Glomerular visceral epithelial cell (primary cell): ENCODE results near the gene ULBP2.
"Not testable (repeated sequence)": the region's sequence is repeated elsewhere in the genome, so short reads cannot be mapped to it uniquely, and the experiment has no call there.

ENCODE experiments used
- DNase-seq: peaks from one replicate; pipeline ENCODE4 v3.0.0-alpha.2; 2016; ENCODE audit errors: extremely low spot score

Gene ULBP2

GRCh38 chr6:149951096-149951495 lies 9.3 kb downstream of the ULBP2 start:
- DNase-seq: no peak

- DNase-seq: no peak
These were observed 9.8 kb downstream of the ULBP2 start for GRCh38 chr6:149951626-149952025.

DNA sequence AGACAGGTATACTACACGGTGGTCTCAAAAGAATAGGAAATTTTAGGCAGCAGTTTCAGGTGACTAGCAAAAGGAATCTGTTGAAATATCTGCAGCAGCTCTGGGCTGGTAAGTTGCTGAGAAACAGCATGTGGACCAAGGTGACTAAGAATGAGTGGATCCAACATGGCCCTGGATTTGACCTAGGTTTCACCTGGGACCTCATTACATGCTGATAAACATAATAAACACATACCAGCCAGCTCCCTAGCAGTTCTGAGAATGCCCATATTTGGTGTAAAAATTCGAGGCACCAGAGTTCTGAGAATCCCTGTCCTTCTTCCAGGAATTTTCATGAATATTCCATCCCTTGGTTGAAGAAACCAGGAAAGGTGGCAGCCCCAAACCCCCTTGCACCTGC lies 11.6 kb downstream of the ULBP2 start:
- not testable (repeated sequence) for DNase-seq

- DNase-seq: not testable (repeated sequence)
These were observed 12.1 kb downstream of the ULBP2 start for GRCh38 chr6:149953934-149954327.

- not testable (repeated sequence) for DNase-seq
These were observed 12.6 kb downstream of the ULBP2 start for GRCh38 chr6:149954328-149954983.

GRCh38 chr6:149954984-149955653 lies 13.3 kb downstream of the ULBP2 start:
- not testable (repeated sequence) for DNase-seq

GRCh38 chr6:149955654-149956317 lies 14.0 kb downstream of the ULBP2 start:
- not testable (repeated sequence) for DNase-seq

- not testable (repeated sequence) for DNase-seq
These were observed 16.3 kb downstream of the ULBP2 start for GRCh38 chr6:149958124-149958523.

GRCh38 chr6:149959806-149960205 lies 18.0 kb downstream of the ULBP2 start:
- DNase-seq: not testable (repeated sequence)

GRCh38 chr6:149960488-149960887 lies 18.7 kb downstream of the ULBP2 start:
- DNase-seq: no peak

GRCh38 chr6:149961728-149962425 lies 20.1 kb downstream of the ULBP2 start:
- peak; percentile 44 for DNase-seq

DNA sequence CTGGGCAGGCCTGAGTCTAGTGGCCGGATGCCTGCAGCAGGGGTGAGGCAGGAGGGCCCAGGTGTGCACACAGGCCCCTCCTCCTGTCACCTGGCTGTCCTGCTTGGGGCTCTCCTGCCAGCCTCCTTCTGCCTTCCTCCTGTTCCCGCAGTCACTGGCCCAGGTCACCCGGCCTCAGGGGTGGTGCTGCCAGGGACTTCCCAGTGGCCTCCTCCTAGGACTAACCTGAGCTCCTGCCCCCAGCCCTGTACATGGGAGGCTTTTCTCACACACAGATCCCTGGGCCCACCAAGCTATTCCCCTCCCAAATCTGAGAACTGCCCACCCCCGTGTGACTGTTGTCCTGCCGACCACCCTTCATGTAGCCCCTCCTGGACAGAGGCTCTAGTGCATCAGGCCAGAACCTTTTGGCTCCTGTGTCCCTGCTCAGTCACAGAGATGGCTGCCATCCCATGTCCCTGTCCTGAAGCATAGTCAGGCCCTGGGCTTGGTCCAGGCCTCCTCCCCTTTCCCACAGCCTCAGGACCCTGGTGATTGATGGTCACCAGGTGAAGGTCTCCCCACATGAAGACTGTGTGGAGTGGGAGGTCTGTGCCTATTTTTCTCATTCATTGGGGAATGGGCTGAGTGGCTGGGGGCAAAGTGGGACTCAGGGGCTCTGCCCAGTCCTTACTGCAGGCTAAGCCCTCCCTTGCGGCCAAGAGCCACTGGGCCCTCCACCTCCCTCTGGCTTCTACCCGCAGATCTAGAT lies 20.8 kb downstream of the ULBP2 start:
- no peak for DNase-seq

DNA sequence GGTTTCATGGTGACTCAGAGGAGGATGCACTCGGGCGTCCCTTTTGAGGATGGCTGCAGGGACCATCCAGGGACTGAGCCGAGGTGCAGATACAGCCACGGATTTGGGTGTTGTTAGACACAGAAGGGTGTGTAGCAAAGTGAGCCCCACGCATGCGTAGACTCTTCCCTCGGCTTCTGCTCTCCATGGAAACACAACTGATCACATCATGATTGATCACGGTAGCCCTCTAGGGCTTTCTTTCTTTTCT lies 21.3 kb downstream of the ULBP2 start:
- DNase-seq: peak; percentile 84

GRCh38 chr6:149963462-149964307 lies 21.9 kb downstream of the ULBP2 start, which contains the start of gene ULBP1:
ULBP1 (plus strand) TSS chr6:149963943; CDS start chr6:149964050, 107 bp downstream.
- peak; percentile 64 for DNase-seq

DNA sequence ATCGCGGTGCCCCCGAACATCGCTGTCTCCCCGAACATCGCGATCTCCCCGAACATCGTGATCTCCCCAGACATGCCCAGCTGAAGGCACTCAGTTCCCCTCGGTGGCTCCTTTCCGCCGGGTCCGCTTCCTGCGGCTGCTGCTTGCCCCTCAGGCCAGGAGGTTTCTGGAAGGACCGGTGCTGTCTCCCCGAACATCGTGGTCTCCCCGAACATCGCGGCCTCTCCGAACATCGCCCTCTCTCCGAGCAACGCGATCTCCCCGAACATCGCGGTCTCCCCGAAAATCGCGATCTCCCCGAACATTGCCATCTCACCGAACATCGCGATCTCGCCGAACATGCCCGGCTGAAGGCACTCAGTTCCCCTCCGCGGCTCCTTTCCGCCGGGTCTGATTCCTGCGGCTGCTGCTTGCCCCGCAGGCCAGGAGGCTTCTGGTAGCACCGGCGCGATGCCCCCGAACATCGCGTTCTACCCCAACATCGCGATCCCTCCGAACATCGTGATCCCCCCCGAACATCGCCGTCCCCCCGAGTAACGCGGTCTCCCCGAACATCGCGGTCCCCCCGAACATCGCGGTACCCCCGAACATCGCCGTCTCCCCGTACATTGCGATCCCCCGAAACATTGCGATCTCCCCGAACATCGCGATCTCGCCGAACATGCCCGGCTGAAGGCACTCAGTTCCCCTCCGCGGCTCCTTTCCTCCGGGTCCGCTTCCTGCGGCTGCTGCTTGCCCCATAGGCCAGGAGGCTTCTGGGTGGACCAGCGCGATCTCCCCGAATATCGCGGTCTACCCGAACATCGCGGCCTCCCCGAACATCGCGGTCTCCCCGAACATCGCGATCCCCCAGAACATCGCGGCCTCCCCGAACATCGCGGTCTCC lies 22.7 kb downstream of the ULBP2 start:
- no peak for DNase-seq

DNA sequence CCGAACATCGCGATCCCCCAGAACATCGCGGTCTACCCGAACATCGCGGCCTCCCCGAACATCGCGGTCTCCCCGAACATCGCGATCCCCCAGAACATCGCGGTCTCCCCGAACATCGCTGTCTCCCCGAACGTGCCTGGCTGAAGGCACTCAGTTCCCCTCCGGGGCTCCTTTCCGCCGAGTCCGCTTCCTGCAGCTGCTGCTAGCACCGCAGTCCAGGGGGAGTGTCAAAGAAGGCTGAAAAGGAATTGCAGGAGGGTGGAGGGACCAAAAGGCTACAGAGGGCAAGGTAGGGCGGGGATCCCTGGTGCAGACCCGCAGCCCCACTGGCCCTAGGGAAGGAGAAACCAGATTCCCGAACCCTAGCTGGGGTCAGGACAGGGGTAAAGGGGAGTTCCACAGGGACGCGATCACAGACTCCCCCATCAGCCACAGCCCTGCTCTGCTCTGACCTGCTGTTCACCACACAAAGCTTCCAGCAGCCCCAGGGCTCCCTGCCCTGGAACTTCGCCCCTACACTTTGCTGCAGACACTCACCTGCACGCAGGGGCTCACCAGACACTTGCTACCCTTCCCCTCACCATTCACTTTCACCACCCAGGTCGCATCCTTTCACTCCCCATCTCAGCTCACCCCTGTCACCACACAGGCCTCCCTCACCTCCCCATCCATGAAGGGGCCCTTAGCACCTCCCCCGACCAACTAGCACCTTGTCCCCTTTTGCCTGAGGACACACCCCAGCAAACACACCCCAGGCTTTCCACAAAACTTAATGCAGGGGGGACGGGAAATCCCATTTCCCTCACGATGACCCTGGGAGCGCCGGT lies 23.6 kb downstream of the ULBP2 start:
- no peak for DNase-seq

DNA sequence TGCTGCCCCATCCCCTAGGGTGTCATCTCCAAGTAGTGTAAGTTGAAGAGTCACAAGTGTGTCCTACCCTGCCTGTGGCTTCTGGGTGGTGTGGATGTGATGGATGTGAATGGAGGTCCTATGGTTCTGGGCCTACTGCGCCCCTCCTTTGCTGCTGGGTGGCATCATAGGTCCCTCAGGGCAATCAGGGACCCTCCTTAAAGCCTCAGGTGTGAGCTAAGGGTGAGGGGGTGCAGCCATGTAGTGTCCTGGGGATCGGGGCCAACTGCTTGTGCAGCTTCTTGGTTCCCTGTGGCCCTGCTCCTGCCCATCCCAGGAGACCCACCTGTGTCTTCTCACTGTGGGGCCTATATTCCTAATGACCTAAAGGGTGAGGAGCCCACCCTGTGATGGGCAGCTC lies 24.5 kb downstream of the ULBP2 start:
- DNase-seq: not testable (repeated sequence)

DNA sequence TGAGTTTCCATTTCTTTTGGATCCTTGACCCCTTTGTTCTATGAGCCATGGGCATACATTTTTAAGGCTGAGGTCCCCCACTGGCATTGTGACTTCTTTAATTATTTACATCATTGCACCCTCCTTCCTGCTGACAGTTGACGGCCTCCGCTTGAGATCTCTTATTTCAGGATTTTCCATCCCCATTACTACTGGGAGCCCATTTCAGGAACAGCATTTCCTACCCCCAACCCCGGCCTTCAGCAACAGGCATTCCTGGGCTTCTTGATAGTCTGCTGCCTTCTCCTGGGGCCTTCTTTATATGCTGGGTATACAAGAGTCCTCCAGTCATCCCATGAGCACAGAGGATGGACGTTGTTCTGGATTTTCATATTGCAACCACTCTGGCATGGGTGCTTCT lies 25.8 kb downstream of the ULBP2 start:
- DNase-seq: no peak

DNA sequence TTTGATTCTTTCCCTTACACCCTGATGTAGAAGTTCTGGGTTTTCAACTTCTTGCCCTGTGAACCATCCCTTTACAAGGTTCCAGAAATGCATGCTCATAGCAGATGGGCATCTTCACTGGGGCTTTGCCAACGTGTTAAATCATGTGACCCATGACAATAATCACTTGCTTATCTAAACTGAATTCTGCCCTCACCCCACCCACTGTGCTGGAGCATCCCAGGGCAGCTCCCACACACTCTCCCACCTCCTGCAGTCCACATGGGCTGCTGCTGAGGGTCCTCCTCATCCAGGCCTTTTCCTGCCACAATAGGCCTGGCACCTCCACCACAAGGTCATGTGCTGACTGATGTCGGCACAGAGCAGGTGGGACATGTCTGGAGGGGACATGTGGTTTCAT lies 26.2 kb downstream of the ULBP2 start:
- not testable (repeated sequence) for DNase-seq
